Upper lobe of right lung (tissue), 1 donor: ENCODE data around the gene HOXC10. TPM values are rescaled to one million over a fixed set of nuclear protein-coding genes. Genes with fewer than 3 reads are reported as not detected.

Source experiments
- ATAC-seq: fragments of 200-7000 bp; cut with Tn5 transposase; one replicate; pipeline ENCODE4 v1.9.1; 2020; ENCODE audit warnings: mild to moderate bottlenecking, moderate library complexity
- DNase-seq: peaks from one replicate; pipeline ENCODE4 v3.0.0-alpha.2; 2020
- H3K27ac ChIP-seq: fragments of 200-600 bp; one replicate; pipeline ENCODE4 v1.8.0; 2022
- H3K27me3 ChIP-seq: fragments of 200-600 bp; one replicate; pipeline ENCODE4 v1.8.0; 2022; ENCODE audit warnings: mild to moderate bottlenecking
- H3K36me3 ChIP-seq: fragments of 200-600 bp; one replicate; pipeline ENCODE4 v1.8.0; 2022
- H3K4me1 ChIP-seq: fragments of 200-600 bp; one replicate; pipeline ENCODE4 v1.8.0; 2022
- H3K4me3 ChIP-seq: fragments of 200-600 bp; one replicate; pipeline ENCODE4 v1.8.0; 2022; ENCODE audit warnings: mild to moderate bottlenecking
- H3K9me3 ChIP-seq: fragments of 200-600 bp; one replicate; pipeline ENCODE4 v1.8.0; 2022
- intact Hi-C: fragments of 100-400 bp; cut with DNase I; formaldehyde crosslinking; loops from one replicate; pipeline ENCODE4 v1.11.0; 2022
- total RNA-seq: library from RNA; stranded (reverse); fragmentation: NEBNext Ultra II Directional; extraction: Animal tissue kit (Norgen Biotek cat#: 25700); gene quantifications from one replicate; pipeline ENCODE4 v1.2.1, GENCODE V29; 2021
- TF ChIP-seq, protein P1 (sequence below): fragments of 200-600 bp; IDR thresholded peaks from one replicate; pipeline ENCODE4 v1.8.0; 2022; ENCODE audit warnings: antibody characterized with exemption
- donor health status: DM: no; HTN: yes; CAD: no; lungs with severe emphysema.

The HOXC10 gene
- total RNA-seq, 1 donor from 2014 or later: not detected

DNA sequence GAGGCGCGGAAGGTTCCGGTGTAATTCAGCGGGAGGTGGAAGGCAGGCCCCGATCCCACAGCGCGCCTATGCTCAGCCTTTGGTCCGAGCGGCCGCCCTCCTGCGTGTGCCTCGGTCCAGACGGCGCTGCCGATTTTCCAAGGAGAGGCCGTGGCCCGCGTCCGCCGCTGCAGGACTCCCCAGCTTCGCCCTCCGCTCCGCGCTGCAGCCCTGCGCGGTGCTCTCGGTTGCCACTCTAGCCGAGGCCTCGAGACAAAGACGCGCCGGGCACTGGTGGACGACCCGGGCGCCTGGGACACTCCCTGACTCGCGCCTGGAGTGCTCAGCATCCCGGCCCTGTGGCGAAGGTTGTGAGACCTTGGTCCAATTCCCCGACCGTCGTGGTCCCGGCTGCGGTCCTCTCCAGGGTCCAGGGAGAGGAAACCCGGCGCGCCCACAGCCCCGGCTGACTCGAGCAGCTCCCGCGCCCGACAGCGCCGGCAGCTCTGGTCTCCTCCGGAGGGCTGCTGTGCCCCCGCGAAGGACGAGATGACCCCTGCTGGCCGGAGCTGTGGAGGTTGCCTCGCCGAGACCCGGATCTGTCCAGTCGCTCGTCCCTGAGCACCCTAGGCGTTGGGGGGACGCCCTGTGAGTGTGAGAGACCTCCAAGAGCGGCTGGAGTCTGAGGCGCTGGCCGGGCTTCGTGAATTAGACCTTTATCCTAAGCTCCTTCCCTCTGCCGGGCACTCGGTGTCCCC lies 23.8 kb upstream of the HOXC10 start:
- Histone ChIP-seq H3K27me3 (peaks cover 100% of the 10 kb centered on the region), H3K4me3 (no peak overlapping the region), H3K27ac (no peak overlapping the region), H3K4me1 (no peaks in the 10 kb centered on the region), H3K36me3 (no peaks in the 10 kb centered on the region), H3K9me3 (no peaks in the 10 kb centered on the region)
- intact Hi-C loops: no loop called here
- no peak for DNase-seq
- TF ChIP-seq, protein P1, sequence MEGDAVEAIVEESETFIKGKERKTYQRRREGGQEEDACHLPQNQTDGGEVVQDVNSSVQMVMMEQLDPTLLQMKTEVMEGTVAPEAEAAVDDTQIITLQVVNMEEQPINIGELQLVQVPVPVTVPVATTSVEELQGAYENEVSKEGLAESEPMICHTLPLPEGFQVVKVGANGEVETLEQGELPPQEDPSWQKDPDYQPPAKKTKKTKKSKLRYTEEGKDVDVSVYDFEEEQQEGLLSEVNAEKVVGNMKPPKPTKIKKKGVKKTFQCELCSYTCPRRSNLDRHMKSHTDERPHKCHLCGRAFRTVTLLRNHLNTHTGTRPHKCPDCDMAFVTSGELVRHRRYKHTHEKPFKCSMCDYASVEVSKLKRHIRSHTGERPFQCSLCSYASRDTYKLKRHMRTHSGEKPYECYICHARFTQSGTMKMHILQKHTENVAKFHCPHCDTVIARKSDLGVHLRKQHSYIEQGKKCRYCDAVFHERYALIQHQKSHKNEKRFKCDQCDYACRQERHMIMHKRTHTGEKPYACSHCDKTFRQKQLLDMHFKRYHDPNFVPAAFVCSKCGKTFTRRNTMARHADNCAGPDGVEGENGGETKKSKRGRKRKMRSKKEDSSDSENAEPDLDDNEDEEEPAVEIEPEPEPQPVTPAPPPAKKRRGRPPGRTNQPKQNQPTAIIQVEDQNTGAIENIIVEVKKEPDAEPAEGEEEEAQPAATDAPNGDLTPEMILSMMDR: no peak
- no peak for ATAC-seq

DNA sequence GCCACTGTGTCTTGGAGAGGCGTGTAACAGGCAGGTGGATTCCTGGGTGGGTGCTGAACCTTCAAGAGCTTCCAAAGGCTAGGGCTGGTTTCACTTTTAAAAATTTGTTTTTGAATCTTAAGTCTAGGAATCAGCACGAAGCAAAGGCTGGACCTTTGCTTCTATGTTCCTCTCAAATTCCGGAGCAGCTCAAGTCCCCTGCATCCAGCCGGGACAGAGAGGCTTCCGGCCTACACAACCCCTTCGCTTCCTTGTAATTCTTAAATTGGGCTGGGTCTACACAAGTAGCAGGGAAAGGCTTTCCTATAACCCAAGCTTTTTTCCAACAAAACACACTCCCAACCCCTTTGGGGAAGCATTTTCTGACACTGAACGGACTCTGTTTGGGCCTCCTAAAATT lies 21.9 kb upstream of the HOXC10 start:
- Histone ChIP-seq H3K9me3 (no peaks in the 10 kb centered on the region), H3K4me3 (no peak overlapping the region), H3K36me3 (no peaks in the 10 kb centered on the region), H3K27ac (no peak overlapping the region), H3K4me1 (no peaks in the 10 kb centered on the region), H3K27me3 (peaks cover 100% of the 10 kb centered on the region)
- intact Hi-C loops: no loop called here
- DNase-seq: no peak
- ATAC-seq: no peak
- TF ChIP-seq, protein P1: no peak

DNA sequence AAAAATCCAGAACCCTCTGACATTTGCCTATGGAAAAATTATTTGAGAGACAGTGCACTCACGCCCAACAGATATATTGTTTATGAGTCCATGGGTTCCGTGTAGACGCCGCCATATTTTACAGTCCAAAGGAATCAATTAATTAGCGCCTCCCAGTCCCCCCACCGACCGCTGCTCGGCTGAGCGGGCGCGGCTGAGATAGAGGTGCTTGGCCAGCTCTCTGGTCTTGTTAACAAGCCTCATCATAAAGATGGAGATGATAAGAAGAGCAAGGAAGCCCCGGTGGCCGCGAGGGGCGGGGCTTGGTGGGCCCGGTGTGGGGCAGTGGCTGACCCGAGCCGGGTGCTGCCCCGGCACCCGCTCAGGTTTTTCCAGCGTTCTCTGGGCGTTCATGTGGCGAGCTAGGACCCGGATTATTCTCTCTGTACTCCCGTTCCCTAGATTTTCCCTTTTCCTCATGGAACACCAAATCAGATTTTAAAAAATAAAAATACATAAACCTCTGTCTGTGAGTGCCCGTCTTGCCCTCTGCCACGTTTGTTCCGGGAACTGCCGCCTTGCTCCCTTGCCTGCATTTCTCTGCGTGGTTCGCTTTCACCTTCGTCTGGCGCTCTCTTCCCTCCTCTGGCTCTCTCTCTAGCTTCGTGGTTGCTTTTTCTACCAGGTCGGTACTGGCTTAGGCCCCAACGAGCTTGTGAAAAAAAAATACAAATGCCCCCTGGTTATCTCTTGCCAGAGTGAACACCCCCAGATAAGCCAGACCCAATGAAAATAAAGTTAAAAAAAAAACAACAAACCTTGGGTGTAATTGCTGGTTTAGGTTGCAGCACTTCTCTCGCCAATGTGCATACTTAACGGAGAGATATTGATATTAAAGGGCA lies 21.3 kb upstream of the HOXC10 start:
- Histone ChIP-seq H3K27me3 (peaks cover 100% of the 10 kb centered on the region), H3K36me3 (no peaks in the 10 kb centered on the region), H3K27ac (no peak overlapping the region), H3K4me1 (no peaks in the 10 kb centered on the region), H3K4me3 (no peak overlapping the region), H3K9me3 (no peaks in the 10 kb centered on the region)
- intact Hi-C loops: no loop called here
- TF ChIP-seq, protein P1: no peak
- no peak for DNase-seq
- ATAC-seq: no peak

DNA sequence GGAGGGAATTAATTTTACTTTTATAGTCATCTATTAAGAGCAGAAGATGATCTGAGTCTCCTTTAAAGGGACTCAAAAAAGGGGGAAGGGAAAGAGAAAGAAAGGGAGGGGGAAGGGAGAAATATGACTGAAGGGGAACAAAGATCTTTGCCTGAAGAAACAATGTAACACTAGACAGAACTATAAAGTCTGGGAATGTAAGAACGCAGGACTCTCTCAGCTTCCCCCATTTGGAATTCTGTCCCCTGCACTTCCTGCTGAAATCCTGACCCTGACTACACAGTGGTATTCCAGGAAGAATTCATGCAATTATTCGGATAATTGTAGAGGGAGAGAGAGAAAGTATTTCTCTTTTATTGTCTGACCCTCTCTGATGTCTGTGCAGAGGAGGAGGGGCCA lies 20.6 kb upstream of the HOXC10 start:
- intact Hi-C loops: no loop called here
- H3K27me3 ChIP-seq: peaks cover 100% of the 10 kb centered on the region

DNA sequence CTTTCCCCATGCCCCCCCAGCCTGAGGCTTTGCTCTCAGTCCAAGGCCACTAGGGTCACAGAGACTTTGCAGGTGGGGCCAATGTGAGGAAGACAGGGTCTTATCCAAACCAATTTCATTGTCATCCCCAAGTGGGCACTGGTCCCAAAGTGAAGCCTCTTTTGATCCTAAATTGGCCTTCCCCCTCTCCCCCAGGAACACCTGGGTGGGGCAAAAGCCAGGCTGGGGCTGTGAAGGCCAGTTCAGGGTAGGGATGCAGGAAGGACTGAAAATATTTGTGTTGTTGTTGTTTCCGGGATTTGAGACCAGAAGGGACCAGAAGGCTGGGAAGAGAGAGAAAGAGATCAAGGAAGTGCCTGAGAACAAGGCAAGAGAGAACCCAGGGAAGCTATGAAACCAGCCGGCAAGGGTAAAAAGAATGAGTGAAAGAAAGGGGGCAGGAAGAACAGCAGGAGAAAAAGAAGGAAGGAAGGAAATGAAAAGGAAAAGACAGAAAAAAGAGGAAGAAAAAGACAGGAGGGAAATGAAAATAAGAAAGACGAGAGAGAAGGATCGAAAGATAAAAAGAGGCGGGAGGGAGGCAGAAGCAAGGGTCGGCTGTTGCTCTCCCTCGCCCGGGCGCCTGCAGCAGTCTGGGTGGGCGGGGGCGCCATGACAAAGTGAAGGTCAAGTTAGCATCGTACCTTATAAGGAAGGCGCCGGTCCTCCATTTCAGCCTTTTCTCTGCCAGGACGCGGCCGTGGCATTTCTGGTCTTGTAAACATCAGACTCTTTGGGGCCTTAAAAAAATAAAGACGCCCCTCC lies 19.5 kb upstream of the HOXC10 start:
- Histone ChIP-seq H3K4me1 (no peaks in the 10 kb centered on the region), H3K36me3 (no peaks in the 10 kb centered on the region), H3K9me3 (no peaks in the 10 kb centered on the region), H3K27ac (no peak overlapping the region), H3K27me3 (peaks cover 100% of the 10 kb centered on the region), H3K4me3 (no peak overlapping the region)
- intact Hi-C loops: no loop called here
- DNase-seq (no peak), ATAC-seq (no peak)
- TF ChIP-seq, protein P1: no peak

More for the DNA sequence above, 20.6 kb upstream of the HOXC10 start:
- TF ChIP-seq, protein P1: no peak
- ATAC-seq: no peak
- no peak for DNase-seq
- Histone ChIP-seq H3K27ac (no peak overlapping the region), H3K9me3 (no peaks in the 10 kb centered on the region), H3K36me3 (no peaks in the 10 kb centered on the region), H3K4me1 (no peaks in the 10 kb centered on the region), H3K4me3 (no peak overlapping the region)
